Erythroblast (primary cell): ENCODE results near the gene CNNM2.

ENCODE experiments used
- GATA1 ChIP-seq: IDR thresholded peaks from 2 replicates; pipeline ENCODE4 v1.6.1; 2011; ENCODE audit warnings: low read depth, mild to moderate bottlenecking, control low read depth, low read length, moderate library complexity
- POLR2A ChIP-seq: IDR thresholded peaks from 2 replicates; pipeline ENCODE4 v1.6.1; 2011; ENCODE audit warnings: mild to moderate bottlenecking, low read length

DNA sequence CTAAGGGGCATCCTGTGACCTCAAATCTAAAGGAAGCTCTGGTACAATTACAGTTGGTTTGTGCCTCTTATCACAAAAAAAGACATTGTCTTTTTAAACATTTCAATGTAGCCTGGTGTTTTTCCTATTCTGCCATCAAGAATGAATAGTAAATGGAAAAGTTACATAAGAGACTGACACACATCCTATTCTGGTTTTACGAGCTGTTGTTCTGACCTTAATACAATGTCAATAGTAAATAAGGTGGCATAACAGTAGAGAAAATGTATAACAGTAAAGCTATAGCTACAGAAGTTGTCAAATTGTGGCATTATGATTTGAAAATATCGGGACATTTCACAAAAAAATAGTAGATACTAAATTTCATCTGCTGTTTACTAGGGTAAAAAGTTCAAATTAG, 186.6 kb downstream of the CNNM2 start:
- no peak for TF ChIP-seq POLR2A
- no peak for TF ChIP-seq GATA1
